PC-9 (cell line): ENCODE data around the gene NPW. TPM values are rescaled to one million over a fixed set of nuclear protein-coding genes. Genes with fewer than 3 reads are reported as not detected.

Source experiments
- BruUV-seq: library from RNA; stranded (reverse); fragments of 400-500 nt; replicated peaks from 2 replicates; lab custom pipeline; 2021; lab: Mats Ljungman, UMichigan
- CTCF ChIA-PET: fragments of 300-600 bp; sonication (Branson Sonifier 250); formaldehyde crosslinking; loops from one replicate; lab custom pipeline; 2022; ENCODE audit warnings: antibody characterized with exemption; lab: Charles Lee
- POLR2A ChIA-PET: fragments of 300-600 bp; sonication (Branson Sonifier 250); formaldehyde crosslinking; loops from one replicate; lab custom pipeline; 2022; ENCODE audit warnings: antibody characterized with exemption; ENCODE audit not compliant: unreplicated experiment; lab: Charles Lee
- DNase-seq, 2 experiments: peaks; one replicate each; pipeline versions ENCODE4 v3.0.0 to v3.0.0-alpha.2; 2015 to 2022; ENCODE audit warnings: mixed read lengths in 1 of 2
- H2AFZ ChIP-seq: fragments of 200-600 bp; sonication (generic); 2 replicates; pipeline ENCODE4 v1.8.1; 2017; ENCODE audit warnings: antibody characterized with exemption
- H3F3A ChIP-seq: fragments of 200-600 bp; sonication (generic); 2 replicates; pipeline ENCODE4 v1.8.1; 2017; ENCODE audit warnings: antibody characterized with exemption, mild to moderate bottlenecking, low read depth; ENCODE audit not compliant: insufficient read depth
- H3K27ac ChIP-seq: fragments of 200-600 bp; sonication (generic); 2 replicates; pipeline ENCODE4 v1.6.1; 2016; ENCODE audit warnings: mixed run types
- H3K27me3 ChIP-seq: fragments of 200-600 bp; sonication (generic); 2 replicates; pipeline ENCODE4 v1.6.1; 2016; ENCODE audit warnings: low read depth, mixed run types; ENCODE audit not compliant: insufficient read depth
- H3K36me3 ChIP-seq: fragments of 200-600 bp; sonication (generic); 2 replicates; pipeline ENCODE4 v1.6.1; 2016; ENCODE audit warnings: low read depth, mixed run types
- H3K4me1 ChIP-seq: fragments of 200-600 bp; sonication (generic); replicated peaks from 2 replicates; pipeline ENCODE4 v1.6.1; 2016; ENCODE audit warnings: mixed run types; ENCODE audit not compliant: insufficient read depth
- H3K4me2 ChIP-seq: fragments of 200-600 bp; sonication (generic); 2 replicates; pipeline ENCODE4 v1.6.1; 2017; ENCODE audit warnings: mixed run types
- H3K4me3 ChIP-seq: fragments of 200-600 bp; sonication (generic); 2 replicates; pipeline ENCODE4 v1.6.1; 2016; ENCODE audit warnings: mixed run types
- H3K79me2 ChIP-seq: fragments of 200-600 bp; sonication (generic); 2 replicates; pipeline ENCODE4 v1.6.1; 2017; ENCODE audit warnings: low read depth, mixed run types
- H3K9me2 ChIP-seq: fragments of 200-600 bp; sonication (generic); 2 replicates; pipeline ENCODE4 v1.8.1; 2017; ENCODE audit warnings: mild to moderate bottlenecking; ENCODE audit not compliant: insufficient read depth
- H3K9me3 ChIP-seq: fragments of 200-600 bp; sonication (generic); 2 replicates; pipeline ENCODE4 v1.8.1; 2016; ENCODE audit warnings: low read depth; ENCODE audit not compliant: insufficient read depth
- H4K20me1 ChIP-seq: fragments of 200-600 bp; sonication (generic); 2 replicates; pipeline ENCODE4 v1.8.1; 2017; ENCODE audit not compliant: insufficient read depth
- EZH2 ChIP-seq: fragments of 200-600 bp; sonication (generic); IDR thresholded peaks from 2 replicates; pipeline ENCODE4 v1.8.0; 2017; ENCODE audit warnings: antibody characterized with exemption, low read depth
- intact Hi-C: fragments of 100-400 bp; cut with micrococcal nuclease; formaldehyde crosslinking; loops from one replicate; pipeline ENCODE4 v1.10.0; 2022; ENCODE audit not compliant: unreplicated experiment
- total RNA-seq: library from RNA; stranded (reverse); gene quantifications from 2 replicates; pipeline ENCODE4 v1.2.3, GENCODE V29; 2021
- TF ChIP-seq, protein P1 (sequence below): fragments of 200-600 bp; sonication (generic); conservative IDR thresholded peaks from 2 replicates; pipeline ENCODE4 v1.6.1; 2017; ENCODE audit warnings: mixed run types, antibody characterized with exemption, mild to moderate bottlenecking, moderate library complexity

The NPW gene
- total RNA-seq, 1 experiment from 2014 or later, result 4.0 TPM

- no peak for TF ChIP-seq EZH2
- TF ChIP-seq, protein P1, sequence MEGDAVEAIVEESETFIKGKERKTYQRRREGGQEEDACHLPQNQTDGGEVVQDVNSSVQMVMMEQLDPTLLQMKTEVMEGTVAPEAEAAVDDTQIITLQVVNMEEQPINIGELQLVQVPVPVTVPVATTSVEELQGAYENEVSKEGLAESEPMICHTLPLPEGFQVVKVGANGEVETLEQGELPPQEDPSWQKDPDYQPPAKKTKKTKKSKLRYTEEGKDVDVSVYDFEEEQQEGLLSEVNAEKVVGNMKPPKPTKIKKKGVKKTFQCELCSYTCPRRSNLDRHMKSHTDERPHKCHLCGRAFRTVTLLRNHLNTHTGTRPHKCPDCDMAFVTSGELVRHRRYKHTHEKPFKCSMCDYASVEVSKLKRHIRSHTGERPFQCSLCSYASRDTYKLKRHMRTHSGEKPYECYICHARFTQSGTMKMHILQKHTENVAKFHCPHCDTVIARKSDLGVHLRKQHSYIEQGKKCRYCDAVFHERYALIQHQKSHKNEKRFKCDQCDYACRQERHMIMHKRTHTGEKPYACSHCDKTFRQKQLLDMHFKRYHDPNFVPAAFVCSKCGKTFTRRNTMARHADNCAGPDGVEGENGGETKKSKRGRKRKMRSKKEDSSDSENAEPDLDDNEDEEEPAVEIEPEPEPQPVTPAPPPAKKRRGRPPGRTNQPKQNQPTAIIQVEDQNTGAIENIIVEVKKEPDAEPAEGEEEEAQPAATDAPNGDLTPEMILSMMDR, result no peak
- Histone ChIP-seq H3K36me3 (no peaks in the 10 kb centered on the region), H4K20me1 (no peaks in the 10 kb centered on the region), H3K9me2 (no peaks in the 10 kb centered on the region), H3K27ac (no peak overlapping the region), H3K4me2 (no peak overlapping the region), H2AFZ (no peak overlapping the region), H3K27me3 (no peaks in the 10 kb centered on the region), H3K9me3 (no peaks in the 10 kb centered on the region), H3F3A (peaks cover 3% of the 10 kb centered on the region; the same call in 1 of the 2 replicates), H3K79me2 (no peaks in the 10 kb centered on the region), H3K4me3 (no peak overlapping the region), H3K4me1 (peaks cover 15% of the 10 kb centered on the region)
- intact Hi-C loops, result loop anchor here (1.0 kb wide), 1 partner anchor 8 kb away; no protein-coding TSS in a partner anchor
- BruUV-seq, result TSS peak; percentile 69
- no peak for DNase-seq
- POLR2A ChIA-PET, result interaction anchor here (0.6 kb wide), 2 partner anchors 70 to 180 kb away, joined by 3 read pairs; partner anchors contain the start of genes PGP and RPS2
- CTCF ChIA-PET, result no interaction called here
Observed at GRCh38 chr16:2034696-2035430, 15.3 kb downstream of the NPW start.

DNA sequence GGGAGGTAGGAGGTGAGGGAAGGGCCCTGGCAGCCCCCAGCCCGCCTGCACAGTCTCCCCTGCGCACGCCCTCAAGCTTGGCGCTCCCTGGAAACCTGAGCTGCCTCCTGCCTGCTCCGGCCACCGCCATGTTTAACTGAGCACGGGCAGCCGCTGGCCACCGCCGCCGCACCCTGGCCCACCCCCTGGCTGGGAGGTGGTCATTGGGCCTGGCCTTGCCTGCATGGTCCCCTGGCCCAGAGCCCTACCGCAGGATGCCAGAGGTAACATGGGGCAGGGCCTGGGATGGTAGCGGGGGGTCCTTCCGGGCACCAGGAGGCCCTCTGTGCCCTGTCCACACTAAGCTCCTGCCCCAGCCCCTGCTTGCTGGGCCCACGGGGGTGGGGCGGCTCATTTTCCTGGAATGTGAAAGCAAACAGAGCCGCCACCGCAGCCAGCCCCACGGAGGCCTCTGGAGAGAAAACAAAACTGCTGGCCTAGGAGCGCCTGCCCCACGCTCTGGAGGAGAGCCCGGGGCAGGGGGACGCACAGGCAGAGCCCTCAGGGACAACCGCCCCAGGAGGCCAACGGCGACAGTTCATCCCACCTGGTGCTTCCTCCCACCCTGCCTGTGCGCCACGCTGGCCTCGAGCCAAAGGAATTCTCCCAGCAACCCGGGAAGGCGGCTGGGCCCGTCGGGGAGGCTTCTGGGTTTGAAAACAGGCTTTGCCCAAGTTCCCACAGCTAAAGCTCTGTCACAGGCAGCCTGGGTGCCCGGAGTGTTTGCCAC is 16.0 kb downstream of the NPW start:
- intact Hi-C loops, result loop anchor here (1.0 kb wide), 1 partner anchor 8 kb away; no protein-coding TSS in a partner anchor

More for the DNA sequence above, 16.0 kb downstream of the NPW start:
- peak in 1 of 2 experiments; percentile 97 for DNase-seq
- H3K4me3 ChIP-seq, result no peak overlapping the region
- H3K9me3 ChIP-seq, result no peaks in the 10 kb centered on the region
- no TSS peak for BruUV-seq
- H3K4me1 ChIP-seq, result peaks cover 23% of the 10 kb centered on the region
- no peak overlapping the region for H2AFZ ChIP-seq
- H3K4me2 ChIP-seq, result no peak overlapping the region
- H3K9me2 ChIP-seq, result no peaks in the 10 kb centered on the region
- H3K27me3 ChIP-seq, result no peaks in the 10 kb centered on the region
- no peaks in the 10 kb centered on the region for H3K36me3 ChIP-seq
- H3F3A ChIP-seq, result peaks cover 10% of the 10 kb centered on the region
- ChIA-PET CTCF (interaction anchor here (0.7 to 0.8 kb wide), 2 partner anchors 12 to 58 kb away, joined by 3 read pairs; partner anchors contain the start of genes NTHL1 and TSC2), POLR2A (interaction anchor here (0.6 to 0.7 kb wide), 4 partner anchors 43 to 179 kb away, joined by 3 read pairs; partner anchors contain the start of genes PGP, RPS2 and TBL3)
- H4K20me1 ChIP-seq, result no peaks in the 10 kb centered on the region
- TF ChIP-seq EZH2, result no peak
- TF ChIP-seq, protein P1, result no peak
- no peak overlapping the region for H3K27ac ChIP-seq
- no peaks in the 10 kb centered on the region for H3K79me2 ChIP-seq
